Measurements from ENCODE around the gene ZNF710.

The ZNF710 gene

GRCh38 chr15:90036806-90037510 lies 35.8 kb downstream of the ZNF710 start:
- Histone ChIP-seq H2AFZ (no peak overlapping the region), H3K4me2 (ENCODE audit: low read length) (no peak overlapping the region), H3K27me3 (ENCODE audit: control insufficient read depth, insufficient read depth, low read length) (no peaks in the 10 kb centered on the region), H3K9me3 (ENCODE audit: control insufficient read depth, low read length) (no peaks in the 10 kb centered on the region), H3K9ac (no peak overlapping the region), H3K4me1 (no peaks in the 10 kb centered on the region), H3K4me3 (ENCODE audit: low read depth, low read length) (no peak overlapping the region), H3K79me2 (peaks cover 2% of the 10 kb centered on the region), H3K27ac (no peak overlapping the region), H3K36me3 (ENCODE audit: control insufficient read depth, insufficient read depth, low read length) (no peaks in the 10 kb centered on the region)
- no peak for TF ChIP-seq CTCF (IDR thresholded peaks at IDR 0.05)

GRCh38 chr15:90037511-90037860 lies 36.4 kb downstream of the ZNF710 start:
- H3K27me3 ChIP-seq (ENCODE audit: control insufficient read depth, insufficient read depth, low read length) = no peaks in the 10 kb centered on the region
- H3K4me3 ChIP-seq (ENCODE audit: low read depth, low read length) = no peak overlapping the region
- no peak overlapping the region for H3K27ac ChIP-seq
- H3K4me1 ChIP-seq = no peaks in the 10 kb centered on the region
- H3K79me2 ChIP-seq = peaks cover 2% of the 10 kb centered on the region
- no peaks in the 10 kb centered on the region for H3K36me3 ChIP-seq (ENCODE audit: control insufficient read depth, insufficient read depth, low read length)
- no peaks in the 10 kb centered on the region for H3K9me3 ChIP-seq (ENCODE audit: control insufficient read depth, low read length)
- TF ChIP-seq CTCF (IDR thresholded peaks at IDR 0.05) = no peak
- H3K4me2 ChIP-seq (ENCODE audit: low read length) = no peak overlapping the region
- no peak overlapping the region for H3K9ac ChIP-seq
- no peak overlapping the region for H2AFZ ChIP-seq

GRCh38 chr15:90037961-90038631 lies 37.0 kb downstream of the ZNF710 start:
- TF ChIP-seq CTCF (IDR thresholded peaks at IDR 0.05) = no peak
- no peaks in the 10 kb centered on the region for H3K27me3 ChIP-seq (ENCODE audit: control insufficient read depth, insufficient read depth, low read length)
- H3K4me2 ChIP-seq (ENCODE audit: low read length) = no peak overlapping the region
- H3K4me3 ChIP-seq (ENCODE audit: low read depth, low read length) = no peak overlapping the region
- H3K27ac ChIP-seq = no peak overlapping the region
- H3K4me1 ChIP-seq = no peaks in the 10 kb centered on the region
- H3K79me2 ChIP-seq = peaks cover 2% of the 10 kb centered on the region
- no peak overlapping the region for H2AFZ ChIP-seq
- H3K9me3 ChIP-seq (ENCODE audit: control insufficient read depth, low read length) = no peaks in the 10 kb centered on the region
- H3K9ac ChIP-seq = no peak overlapping the region
- no peaks in the 10 kb centered on the region for H3K36me3 ChIP-seq (ENCODE audit: control insufficient read depth, insufficient read depth, low read length)

- Histone ChIP-seq H3K9ac (no peak overlapping the region), H2AFZ (no peak overlapping the region), H3K9me3 (ENCODE audit: control insufficient read depth, low read length) (no peaks in the 10 kb centered on the region), H3K36me3 (ENCODE audit: control insufficient read depth, insufficient read depth, low read length) (no peaks in the 10 kb centered on the region), H3K27ac (no peak overlapping the region), H3K4me2 (ENCODE audit: low read length) (no peak overlapping the region), H3K27me3 (ENCODE audit: control insufficient read depth, insufficient read depth, low read length) (no peaks in the 10 kb centered on the region), H3K4me3 (ENCODE audit: low read depth, low read length) (no peak overlapping the region), H3K4me1 (no peaks in the 10 kb centered on the region), H3K79me2 (no peaks in the 10 kb centered on the region)
- TF ChIP-seq CTCF (IDR thresholded peaks at IDR 0.05) = no peak
Observed at GRCh38 chr15:90038632-90039095, 37.5 kb downstream of the ZNF710 start.
